ENCODE data around the gene ADCY5.
A peak's percentile ranks its signal among the peaks of the same experiment; 100 is the strongest.
"Not testable (repeated sequence)": the region's sequence is repeated elsewhere in the genome, so short reads cannot be mapped to it uniquely, and the experiment has no call there.

The ADCY5 gene

GRCh38 chr3:123448536-123449101 is at the start of gene ADCY5:
TSS of gene ADCY5 (minus strand) at chr3:123449090. CDS start at chr3:123448545, 545 bp downstream.
- DNase-seq: no peak

- no peak for DNase-seq
Measured at GRCh38 chr3:123493912-123494311, 45.0 kb upstream of the ADCY5 start.

GRCh38 chr3:123491966-123492587 is 43.2 kb upstream of the ADCY5 start:
- DNase-seq: no peak

GRCh38 chr3:123489400-123490004 is 40.6 kb upstream of the ADCY5 start:
- DNase-seq: peak; percentile 54

- DNase-seq: no peak
Measured at GRCh38 chr3:123488645-123489347, 39.9 kb upstream of the ADCY5 start.

GRCh38 chr3:123487063-123487462 is 38.2 kb upstream of the ADCY5 start:
- not testable (repeated sequence) for DNase-seq

GRCh38 chr3:123486460-123486859 is 37.6 kb upstream of the ADCY5 start:
- no peak for DNase-seq

- no peak for DNase-seq
Measured at GRCh38 chr3:123485551-123485950, 36.7 kb upstream of the ADCY5 start.

GRCh38 chr3:123483146-123483545 is 34.3 kb upstream of the ADCY5 start:
- DNase-seq: no peak

GRCh38 chr3:123481722-123482457 is 33.0 kb upstream of the ADCY5 start:
- no peak for DNase-seq

- no peak for DNase-seq
Measured at GRCh38 chr3:123481071-123481470, 32.2 kb upstream of the ADCY5 start.

- no peak for DNase-seq
Measured at GRCh38 chr3:123480428-123480827, 31.5 kb upstream of the ADCY5 start.

GRCh38 chr3:123479891-123480290 is 31.0 kb upstream of the ADCY5 start:
- no peak for DNase-seq

GRCh38 chr3:123478314-123478713 is 29.4 kb upstream of the ADCY5 start:
- DNase-seq: no peak

- no peak for DNase-seq
Measured at GRCh38 chr3:123476967-123477750, 28.3 kb upstream of the ADCY5 start.

- no peak for DNase-seq
Measured at GRCh38 chr3:123475786-123476185, 26.9 kb upstream of the ADCY5 start.

GRCh38 chr3:123471106-123471505 is 22.2 kb upstream of the ADCY5 start:
- no peak for DNase-seq

GRCh38 chr3:123469323-123469995 is 20.6 kb upstream of the ADCY5 start:
- DNase-seq: no peak

- DNase-seq: no peak
Measured at GRCh38 chr3:123467046-123467445, 18.2 kb upstream of the ADCY5 start.

GRCh38 chr3:123464211-123464610 is 15.3 kb upstream of the ADCY5 start:
- no peak for DNase-seq

GRCh38 chr3:123459862-123460261 is 11.0 kb upstream of the ADCY5 start:
- no peak for DNase-seq

GRCh38 chr3:123458255-123458654 is 9.4 kb upstream of the ADCY5 start:
- no peak for DNase-seq
